Stimulated activated CD4-positive, alpha-beta T cell treated with anti-CD3 and anti-CD28 coated beads, Interleukin-12 subunit alpha, Interleukin-12 subunit beta, amount 100 ng/mL, for 24 hours (primary cell): ENCODE data around the gene KRT78.

ENCODE experiments used
- DNase-seq, 2 experiments: peaks; one replicate each; pipeline ENCODE4 v3.0.0-alpha.2; 2020; ENCODE audit warnings: low read depth in 2 of 2

KRT78 gene

GRCh38 chr12:52825961-52826360 lies 22.8 kb downstream of the KRT78 start:
- DNase-seq, result no peak

DNA sequence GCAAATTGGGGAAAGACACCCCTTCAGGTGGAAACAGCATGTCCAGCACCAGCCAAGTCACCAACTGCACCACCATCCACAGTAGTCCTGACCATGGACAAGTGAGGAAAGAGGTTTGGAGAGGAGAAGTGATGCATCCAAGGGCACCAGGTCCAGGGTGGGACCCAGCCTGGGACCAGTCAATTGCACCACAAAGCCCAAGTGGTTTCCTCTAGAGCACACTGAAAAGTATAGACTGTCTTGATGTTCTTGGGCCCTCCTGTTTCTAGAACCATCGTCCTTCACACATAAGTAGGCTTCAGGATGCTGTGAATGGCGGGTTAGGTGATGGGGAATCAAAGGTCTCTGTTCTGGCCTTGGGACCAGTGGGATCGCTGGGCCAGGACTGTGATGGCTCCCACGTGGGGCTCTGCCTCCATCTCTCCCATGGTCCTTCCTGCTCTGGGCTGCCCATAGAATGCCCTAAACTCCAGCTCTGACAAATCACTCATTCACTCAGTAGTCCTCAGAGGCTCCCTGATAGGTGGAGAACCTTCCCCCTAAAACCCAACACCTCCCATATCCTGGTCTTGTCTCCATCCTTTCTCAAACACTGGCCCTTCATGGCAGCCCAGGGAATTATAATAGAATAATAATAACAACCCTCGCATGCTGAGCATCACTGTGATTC lies 23.9 kb downstream of the KRT78 start:
- no peak for DNase-seq

GRCh38 chr12:52823761-52824450 lies 24.9 kb downstream of the KRT78 start:
- DNase-seq, result no peak

DNA sequence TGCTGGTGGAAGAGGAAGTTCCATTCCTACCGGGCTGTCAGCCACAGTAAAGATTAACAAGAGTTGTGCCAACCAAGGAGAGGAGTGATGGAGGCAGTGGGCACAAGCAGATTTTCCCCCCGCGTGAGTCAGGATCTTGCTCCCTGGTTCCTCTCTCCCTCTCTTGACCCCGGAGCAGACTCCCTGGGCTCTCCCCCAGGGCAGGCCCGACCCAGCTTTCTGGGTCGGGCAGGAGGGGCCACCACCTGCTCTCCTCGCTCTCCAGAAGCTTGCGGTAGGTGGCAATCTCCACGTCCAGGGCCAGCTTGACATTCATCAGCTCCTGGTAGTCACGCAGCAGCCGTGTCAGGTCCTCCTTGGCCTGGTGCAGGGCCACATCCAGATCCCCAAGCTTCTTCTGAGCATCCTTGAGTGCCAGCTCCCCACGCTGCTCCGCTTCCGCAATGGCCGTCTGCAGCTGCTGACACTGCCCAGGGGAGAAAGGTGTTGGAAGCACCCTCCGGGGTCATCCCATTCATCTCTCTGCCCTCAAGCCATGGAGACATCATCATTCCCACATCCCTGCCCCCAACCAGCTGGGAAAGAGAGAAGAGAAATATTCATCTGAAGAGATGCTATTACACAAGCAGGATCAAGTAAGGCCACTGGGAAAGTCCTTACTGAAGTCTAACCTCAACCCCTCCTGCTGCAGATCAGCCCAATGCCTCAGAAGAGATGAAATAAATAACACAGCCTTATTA lies 25.9 kb downstream of the KRT78 start:
- no peak for DNase-seq

DNA sequence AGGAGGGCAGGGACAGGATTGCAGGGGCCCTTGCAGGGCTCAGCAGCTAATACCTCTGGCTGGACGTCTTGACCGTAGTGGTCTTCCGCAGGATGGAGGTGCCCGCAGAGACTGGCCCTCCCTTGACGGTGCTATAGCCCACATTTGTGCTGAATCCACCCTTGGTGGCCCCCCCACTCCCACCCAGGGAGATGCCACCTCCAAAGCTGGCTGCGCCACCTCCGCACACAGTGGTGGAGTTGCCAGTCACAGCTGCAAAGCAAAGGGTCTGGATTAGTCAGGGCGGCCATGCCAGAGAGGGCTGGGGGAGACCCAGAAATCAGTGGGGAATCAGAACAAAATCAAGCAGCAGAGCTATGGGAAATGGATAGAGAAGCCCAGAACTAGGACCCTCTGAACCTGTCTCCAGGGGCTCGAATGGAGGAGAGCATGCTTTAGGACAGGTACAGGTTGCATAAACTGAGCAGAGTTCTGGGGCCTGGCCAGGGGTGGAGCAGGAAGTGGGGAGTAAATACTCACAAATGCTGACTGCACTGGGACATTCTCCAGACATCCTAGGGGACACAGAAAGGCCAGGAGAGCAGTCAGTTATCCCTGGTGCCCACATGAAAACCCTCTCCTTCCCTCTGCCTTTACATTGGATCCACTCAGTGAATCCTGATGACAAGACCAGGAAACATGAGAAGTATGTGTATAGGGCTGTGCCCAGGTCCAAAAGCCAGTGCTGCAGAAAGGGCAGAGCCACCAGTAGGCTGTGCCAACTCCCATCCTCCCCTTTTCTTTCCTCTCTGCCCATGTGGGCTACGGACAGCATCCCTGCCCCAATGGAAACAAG lies 26.8 kb downstream of the KRT78 start:
- DNase-seq, result no peak

DNA sequence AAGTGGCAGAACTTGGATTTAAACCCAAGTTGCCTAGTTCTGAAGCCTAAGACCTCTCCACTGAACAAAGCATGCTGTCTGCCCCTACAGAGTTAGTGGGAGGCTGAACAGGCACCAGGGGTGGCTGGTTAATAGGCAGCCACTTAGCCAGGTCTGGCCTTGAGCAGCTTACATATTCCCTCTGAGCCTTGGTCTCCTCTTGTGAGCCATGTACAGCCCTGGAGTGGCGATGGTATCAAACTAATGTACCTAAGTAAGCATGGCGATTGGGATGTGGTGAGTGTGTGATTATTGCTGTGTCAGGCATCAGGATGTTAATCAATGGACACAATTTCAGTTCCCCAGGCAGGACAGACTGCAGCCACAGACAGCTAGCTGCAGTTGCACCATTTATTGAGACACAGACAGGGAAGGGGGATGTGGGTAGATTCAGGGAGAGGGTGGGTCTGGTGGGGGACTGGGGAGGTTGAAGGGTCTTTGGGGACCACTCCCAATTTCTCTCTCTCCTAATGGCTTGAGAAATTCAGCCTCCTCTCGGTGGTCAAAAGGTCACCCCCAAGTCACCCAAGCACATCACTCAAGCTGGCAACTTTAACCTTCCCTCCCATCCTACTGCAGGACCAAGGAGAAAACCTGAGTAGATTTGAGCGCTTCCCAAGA lies 27.6 kb downstream of the KRT78 start:
- DNase-seq, result no peak

DNA sequence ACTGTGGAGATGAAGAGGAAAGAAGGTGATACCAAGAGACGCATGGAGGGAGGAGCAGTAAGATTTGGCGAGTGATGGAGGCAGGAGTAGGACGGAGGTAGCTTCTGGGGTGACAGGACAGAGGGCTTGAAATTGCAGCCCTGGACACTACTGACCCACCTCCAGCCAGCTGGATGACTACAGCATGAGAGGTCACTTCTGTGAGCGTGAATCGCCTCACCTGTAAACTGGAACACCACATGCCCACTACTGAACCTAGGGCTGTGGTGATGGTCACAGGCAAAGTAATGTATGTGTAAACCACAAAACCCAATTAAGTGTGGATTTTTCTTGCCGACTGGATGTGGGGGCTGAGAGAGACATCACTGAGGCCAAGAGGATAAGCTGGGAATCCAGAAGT lies 28.3 kb downstream of the KRT78 start:
- no peak for DNase-seq

DNA sequence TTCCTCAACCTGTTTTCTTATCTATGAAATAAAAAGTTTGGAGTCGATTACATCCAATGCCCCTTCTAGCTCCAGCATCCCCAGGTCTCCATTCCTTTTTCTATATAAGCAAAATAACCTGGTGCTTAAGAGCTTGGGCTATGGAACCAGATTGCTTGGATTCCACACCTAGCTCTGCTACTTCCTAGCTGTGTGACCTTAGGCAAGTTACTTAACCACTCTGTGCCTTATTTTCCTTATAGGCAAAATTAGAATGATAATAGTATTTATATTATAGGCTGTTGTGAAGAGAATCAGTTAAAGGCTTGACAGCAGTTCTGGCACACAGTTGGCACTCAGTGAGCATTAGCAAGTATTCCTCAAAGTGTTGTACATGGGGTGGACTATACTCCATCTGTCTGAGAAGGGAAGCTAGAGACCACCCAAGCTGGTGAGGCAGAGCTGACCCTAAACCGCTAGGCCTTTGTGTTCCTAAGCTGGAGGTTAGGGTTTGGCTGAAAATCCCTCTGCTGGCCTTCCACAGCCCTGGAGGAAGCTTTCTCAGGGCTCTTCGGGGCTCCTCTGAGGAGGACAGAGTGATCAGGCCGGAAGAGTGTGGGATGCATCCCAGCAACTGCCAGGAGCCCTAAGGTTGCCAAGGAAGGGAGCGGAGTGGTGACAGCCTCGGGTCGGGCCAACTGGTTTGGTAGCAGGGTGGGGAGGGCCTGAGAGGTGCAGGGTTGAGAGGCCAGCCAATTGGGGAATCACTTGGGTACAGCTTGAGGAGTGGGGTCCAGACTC lies 28.9 kb downstream of the KRT78 start:
- DNase-seq, result no peak

DNA sequence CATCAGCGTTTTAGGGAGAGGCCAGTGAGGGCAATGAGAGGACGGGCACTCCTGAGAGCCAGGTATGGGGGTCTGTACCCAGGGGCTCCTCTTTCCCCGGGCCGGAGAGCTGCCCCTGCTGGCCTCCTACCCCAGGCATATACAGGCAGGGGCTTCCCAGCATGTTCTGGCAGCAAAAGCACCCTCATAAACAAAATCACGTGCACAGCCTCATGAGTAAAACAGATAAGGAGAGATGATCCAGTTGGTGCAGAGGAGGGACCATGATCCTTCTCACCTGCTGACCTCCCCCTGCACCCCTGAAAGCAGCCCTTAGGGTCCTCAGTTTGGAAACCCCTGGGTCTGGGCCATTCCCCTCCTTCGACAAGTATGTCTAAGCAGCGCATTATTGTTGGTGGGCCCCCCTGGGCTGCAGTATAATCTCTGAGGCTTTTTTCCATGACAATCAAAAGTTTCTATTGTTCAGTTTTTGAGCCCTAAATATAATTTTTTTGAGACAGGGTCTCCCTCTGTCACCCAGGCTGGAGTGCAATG lies 29.8 kb downstream of the KRT78 start:
- DNase-seq, result no peak

DNA sequence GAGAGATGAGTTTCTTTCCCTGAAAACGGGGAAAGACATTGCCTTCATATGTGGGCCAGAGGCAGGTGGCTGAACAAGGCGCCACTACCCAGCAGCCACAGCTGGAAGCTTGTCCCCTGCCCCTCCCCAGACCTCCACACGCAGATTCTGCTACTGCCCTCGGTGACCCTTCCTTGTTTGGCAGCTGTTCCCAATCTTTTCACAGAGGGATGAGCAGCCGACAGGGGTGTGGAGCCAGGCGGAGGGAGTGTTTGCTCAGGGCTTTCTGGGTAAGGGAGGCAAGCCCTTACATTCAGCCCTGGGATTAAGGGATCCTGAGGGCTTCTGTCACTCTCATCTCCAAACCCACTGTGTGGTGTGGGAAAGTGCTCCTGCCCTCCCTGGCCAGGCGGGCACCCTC lies 30.4 kb downstream of the KRT78 start:
- DNase-seq, result no peak

DNA sequence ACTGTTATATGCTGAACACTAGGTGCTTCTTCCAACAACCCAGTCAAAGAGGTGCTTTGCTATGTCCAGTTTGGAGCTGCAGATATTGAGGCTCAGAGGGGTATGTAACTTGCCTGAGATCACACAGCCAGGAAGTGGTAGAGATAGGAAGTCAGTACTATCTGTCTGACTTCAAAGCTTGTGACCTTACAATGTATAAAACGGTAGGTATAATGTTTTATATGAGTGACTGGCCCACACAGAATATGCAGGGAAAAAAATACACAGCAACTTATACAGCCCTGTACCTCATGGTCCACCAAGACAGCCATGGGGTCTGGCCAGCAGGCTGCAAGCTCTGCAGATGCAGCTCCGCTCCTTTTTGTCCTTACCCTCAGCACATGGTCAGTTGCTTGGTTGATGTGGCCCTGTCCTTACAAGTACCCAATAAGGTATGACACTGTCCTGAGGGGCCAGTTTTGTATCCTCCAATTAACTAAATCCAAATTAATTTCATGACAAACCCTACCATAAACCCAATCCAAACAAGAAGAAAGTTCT lies 31.0 kb downstream of the KRT78 start:
- no peak for DNase-seq

DNA sequence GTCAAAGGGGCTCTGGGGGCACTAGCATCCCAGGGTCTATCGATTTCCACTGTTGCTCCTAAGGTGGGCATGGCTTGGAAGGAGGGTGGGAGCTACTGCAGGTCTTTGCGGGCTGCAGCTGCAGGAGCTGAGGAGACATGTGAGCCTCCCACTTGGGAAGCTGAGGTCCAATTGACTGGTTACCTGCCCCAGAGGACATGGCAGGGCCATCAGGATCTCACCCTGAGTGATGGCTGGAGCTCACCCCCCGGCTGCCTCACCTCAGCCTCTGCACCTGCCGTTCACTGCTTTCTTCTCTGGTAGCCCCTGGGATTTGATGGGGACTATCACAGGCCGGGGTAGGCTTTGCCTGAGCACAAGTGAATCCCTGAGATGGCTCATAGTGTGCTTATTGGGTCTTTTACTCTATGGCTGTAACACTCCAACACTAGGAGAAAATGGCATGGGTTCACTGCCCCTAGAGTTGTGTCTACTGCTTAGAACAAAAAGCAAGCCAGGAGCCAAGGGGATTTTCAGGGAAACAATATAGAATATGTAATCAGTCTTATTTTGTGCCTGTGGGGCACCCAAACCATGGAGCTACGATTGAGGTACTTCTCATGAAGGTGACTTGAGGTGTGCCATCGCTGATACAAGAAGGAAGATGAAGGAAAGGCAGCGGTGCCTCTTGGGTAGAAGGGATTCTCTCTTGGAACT lies 31.6 kb downstream of the KRT78 start:
- DNase-seq, result no peak

DNA sequence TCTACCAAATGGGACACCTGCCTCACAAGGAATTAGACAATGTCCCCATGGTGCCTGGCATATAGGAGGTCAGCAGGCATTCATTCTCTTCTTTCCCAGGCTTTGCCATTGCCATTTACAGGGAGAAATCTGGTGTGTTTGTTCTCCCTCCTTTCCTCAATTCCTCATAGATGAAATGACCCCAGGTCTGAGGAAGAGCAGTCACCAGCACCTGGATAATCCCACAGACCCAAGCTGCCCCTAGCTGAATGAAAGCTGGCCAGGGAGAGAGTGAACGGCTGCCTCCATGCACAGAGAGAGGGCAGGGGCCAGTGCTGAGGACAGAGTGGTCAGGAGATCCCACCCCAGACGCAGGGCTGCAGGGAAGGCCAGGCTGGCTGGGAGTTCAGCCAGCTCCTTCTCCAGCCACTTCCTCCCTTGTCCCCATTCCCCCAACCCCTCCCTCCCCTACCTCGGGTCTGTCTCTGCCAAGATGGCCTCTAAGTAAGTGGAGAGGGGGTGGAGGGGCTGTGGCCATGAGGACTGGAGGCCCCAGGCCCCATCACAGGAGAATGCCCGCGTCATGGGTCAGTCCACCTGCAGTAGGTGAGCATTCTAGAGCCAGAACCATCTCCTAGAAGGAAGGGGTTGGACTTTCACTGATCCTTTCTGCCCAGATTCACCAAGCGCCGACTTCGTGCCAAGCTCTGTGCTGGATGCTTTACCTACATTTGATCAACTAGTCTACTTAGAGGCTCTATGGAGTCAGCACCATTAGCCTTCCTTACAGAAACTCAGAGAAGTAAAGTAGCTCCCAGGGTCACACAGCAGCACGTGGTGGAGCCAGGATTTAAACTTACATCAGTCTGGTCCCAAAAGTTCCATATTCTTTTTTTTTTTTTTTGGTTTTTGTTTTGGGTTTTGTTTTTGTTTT lies 32.9 kb downstream of the KRT78 start:
- DNase-seq, result no peak

DNA sequence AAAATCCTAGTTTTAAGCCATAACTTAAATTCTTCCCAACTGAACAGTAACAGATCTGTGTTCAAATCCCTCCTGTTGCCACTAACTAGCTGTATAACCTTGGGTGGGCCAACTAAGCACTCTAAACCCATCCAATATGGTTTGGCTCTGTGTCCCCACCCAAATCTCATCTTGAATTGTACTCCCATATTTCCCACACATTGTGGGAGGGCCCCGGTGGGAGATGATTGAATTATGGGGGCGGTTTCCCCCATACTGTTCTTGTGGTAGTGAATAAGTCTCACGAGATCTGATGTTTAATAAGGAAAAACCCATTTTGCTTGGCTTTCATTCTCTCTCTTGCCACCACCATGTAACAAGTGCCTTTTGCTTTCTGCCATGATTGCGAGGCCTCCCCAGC lies 33.6 kb downstream of the KRT78 start:
- DNase-seq, result no peak

DNA sequence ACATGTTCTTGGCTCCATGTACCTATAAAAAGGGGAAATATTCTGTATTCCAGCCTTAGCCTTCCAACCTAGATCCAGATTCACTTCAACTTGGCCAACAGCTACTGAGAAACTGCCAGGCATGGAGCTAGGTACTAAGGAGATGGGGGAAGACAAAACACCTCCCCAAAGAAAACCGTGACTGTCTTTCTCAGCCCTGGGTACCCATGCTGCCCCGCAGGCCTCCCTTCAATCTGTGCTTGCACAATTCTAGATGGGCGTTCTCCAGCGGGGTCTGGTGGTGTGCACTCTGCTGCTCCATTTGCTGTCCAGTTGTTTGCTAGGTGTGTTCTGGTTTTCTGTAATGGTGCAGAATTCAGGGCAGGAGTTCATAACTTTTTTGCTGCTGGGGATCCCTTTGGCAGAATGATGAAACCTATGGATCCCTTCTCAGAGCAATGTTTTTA lies 34.1 kb downstream of the KRT78 start:
- no peak for DNase-seq

DNA sequence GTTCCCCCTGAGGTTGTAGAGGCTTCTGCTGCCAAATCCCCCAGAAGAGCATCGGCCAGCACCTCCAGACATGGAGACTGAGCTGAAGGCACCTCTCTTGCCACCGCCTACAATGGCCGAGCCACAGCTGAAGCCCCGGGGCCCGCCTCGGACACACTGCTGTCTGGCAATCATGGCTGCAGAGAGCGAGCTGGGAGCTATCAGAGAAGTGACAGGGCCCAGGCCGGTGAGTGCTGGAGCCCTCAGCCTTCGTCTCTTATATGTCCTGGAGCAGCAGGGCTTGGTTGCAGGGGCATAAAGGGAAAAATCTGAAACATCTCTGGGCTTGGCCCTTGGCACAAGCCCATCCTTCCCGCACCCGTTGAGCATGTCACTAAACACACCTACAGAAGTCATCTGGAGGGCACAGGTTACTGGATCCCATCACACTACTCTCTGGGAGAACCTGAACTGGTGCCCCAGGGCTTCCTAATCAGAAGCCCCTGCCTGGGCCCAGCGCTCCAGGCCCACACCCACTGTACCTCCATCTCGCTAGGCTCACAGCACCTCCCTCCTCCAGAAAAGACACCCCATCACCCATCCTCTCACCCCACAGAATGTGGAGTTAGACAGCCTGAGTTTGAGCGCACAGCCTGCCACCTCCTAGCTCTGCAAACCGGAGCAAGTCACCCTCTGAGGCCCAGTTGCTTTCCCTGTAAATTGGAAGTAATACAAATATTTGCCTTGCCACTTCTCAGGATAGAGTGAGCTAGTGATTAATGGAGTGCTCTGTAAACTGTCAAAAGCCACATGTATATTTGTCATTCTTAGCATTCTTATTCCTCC lies 34.7 kb downstream of the KRT78 start, which contains the start of gene KRT4:
TSS of gene KRT4 (minus strand) at position 232 of the 825 bp plus-strand sequence. CDS start at position 174, 58 bp downstream.
- no peak for DNase-seq

- no peak for DNase-seq
Measured at GRCh38 chr12:52813203-52813819, 35.5 kb downstream of the KRT78 start.
